Measurements from ENCODE around the gene AIFM3.

Gene AIFM3

DNA sequence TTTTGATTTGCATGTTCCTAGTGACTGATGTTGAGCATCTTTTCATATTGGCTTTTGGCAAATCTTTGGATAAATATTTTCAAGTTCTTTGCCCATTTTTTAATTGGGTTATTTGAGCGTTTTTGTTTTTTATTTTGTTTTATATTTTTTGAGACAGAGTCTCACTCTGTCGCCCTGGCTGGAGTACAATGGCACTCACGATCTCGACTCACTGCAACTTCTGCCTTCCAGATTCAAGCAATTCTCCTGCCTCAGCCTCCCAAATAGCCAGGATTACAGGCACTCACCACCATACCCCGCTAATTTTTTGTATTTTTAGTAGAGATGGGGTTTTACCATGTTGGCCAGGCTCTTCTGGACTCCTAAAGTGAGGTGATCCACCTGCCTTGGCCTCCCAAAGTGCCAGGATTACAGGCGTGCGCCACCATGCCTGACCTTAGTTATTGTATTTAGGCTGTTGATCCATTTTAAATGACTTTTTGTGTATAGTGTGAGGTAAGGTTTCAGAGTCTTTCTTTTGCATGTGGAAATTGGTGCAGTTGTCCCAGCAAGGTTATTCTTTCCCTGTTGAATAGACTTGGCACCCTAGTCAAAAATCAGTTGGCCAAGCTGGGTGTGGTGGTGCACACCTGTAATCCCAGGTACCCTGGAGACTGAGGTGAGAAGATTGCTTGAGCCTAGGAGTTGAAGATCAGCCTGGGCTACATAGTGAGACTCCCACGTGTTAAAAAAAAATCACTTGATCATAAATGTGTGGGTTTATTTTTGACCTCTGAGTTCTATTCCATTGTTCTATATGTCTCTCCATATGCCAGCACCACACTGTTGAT lies 23.7 kb upstream of the AIFM3 start:
- TF ChIP-seq, protein P1, sequence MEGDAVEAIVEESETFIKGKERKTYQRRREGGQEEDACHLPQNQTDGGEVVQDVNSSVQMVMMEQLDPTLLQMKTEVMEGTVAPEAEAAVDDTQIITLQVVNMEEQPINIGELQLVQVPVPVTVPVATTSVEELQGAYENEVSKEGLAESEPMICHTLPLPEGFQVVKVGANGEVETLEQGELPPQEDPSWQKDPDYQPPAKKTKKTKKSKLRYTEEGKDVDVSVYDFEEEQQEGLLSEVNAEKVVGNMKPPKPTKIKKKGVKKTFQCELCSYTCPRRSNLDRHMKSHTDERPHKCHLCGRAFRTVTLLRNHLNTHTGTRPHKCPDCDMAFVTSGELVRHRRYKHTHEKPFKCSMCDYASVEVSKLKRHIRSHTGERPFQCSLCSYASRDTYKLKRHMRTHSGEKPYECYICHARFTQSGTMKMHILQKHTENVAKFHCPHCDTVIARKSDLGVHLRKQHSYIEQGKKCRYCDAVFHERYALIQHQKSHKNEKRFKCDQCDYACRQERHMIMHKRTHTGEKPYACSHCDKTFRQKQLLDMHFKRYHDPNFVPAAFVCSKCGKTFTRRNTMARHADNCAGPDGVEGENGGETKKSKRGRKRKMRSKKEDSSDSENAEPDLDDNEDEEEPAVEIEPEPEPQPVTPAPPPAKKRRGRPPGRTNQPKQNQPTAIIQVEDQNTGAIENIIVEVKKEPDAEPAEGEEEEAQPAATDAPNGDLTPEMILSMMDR (conservative IDR thresholded peaks at IDR 0.05; ENCODE audit: control insufficient read depth, insufficient read depth, low read depth, low read length) = no peak
- H3K4me3 ChIP-seq (ENCODE audit: control insufficient read depth, low read depth, low read length) = no peak overlapping the region
- DNase-seq (ENCODE audit: low read depth) = no peak

DNA sequence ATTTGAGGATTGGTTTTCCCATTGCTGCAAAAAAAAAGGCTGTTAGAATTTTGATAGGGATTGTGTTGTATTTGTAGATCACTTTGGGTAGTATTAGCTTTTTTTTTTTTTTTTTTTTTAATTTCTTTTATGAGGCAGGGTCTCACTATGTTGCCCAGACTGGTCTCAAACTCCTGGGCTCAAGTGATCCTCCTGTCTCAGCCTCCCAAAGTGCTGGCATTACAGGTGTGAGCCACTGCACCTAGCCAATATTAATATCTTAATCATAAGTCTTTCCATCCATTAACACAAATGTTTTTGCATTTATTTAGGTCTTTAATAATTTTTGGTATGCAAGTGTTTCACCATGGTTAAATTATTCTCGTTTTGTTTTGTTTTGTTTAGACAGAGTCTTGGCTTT lies 23.0 kb upstream of the AIFM3 start:
- DNase-seq (ENCODE audit: low read depth) = no peak
- TF ChIP-seq, protein P1 (conservative IDR thresholded peaks at IDR 0.05; ENCODE audit: control insufficient read depth, insufficient read depth, low read depth, low read length) = no peak
- H3K4me3 ChIP-seq (ENCODE audit: control insufficient read depth, low read depth, low read length) = no peak overlapping the region

DNA sequence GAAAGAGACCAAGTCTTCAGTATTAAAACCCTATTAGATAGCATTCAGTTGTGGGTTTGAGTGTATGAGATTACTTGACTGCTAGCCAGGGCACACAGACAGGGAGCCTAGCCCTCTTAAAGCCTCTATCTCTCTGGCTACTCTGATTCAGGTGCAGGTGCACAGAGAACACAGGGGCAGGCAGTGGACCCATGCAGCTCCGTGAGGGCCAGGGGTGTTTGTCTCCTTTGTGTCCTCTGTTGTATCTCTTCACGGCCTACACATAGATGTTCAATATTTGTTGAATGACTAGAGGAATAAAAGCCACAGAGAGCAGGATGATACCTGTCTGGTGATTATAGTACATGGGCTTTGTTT lies 21.5 kb upstream of the AIFM3 start:
- TF ChIP-seq, protein P1 (conservative IDR thresholded peaks at IDR 0.05; ENCODE audit: control insufficient read depth, insufficient read depth, low read depth, low read length) = no peak
- no peak for DNase-seq (ENCODE audit: low read depth)
- no peak overlapping the region for H3K4me3 ChIP-seq (ENCODE audit: control insufficient read depth, low read depth, low read length)

DNA sequence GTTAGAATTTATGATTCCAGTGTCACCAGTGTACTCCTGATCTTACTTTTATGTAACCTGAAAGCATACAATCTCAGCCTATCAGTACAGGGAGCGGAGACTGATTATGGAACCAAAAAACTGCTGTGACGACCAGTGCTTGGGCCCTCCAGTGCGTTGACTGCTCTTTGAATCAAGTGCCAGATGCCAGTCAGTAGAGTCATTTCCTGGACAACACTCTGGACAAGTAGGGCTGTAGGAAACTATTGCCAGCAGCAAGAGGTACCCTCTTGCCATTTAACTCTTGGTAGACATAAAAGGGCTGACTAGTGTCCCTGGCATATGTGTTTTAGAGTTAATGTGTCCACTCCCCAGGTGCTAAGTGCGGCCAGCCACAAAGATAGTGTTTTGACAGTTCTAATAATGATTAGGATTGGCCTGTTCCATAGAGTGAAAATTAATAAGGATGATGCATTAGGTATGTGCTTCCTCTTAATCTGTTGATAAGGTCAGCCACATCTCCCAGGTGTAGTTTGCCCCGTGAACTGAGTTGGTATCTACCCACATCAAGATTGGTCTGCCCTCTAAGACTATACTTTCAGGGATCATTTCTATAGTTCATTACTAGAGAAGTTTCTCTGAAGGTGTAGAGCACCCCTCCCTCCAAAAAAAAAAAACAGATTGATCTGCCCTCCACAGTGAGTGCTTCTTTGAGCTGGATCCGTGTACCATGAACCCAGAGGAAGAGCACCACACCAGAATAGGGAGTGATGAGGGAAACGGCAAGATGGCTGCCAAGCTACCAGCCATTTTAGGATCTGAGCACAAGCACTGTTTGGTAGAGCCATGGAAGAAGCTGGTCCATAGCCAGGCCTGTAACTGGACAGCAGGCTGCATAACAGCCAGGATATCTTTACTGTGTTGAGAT lies 20.7 kb upstream of the AIFM3 start:
- H3K4me3 ChIP-seq (ENCODE audit: control insufficient read depth, low read depth, low read length) = no peak overlapping the region
- TF ChIP-seq, protein P1 (conservative IDR thresholded peaks at IDR 0.05; ENCODE audit: control insufficient read depth, insufficient read depth, low read depth, low read length) = no peak
- DNase-seq (ENCODE audit: low read depth) = no peak

DNA sequence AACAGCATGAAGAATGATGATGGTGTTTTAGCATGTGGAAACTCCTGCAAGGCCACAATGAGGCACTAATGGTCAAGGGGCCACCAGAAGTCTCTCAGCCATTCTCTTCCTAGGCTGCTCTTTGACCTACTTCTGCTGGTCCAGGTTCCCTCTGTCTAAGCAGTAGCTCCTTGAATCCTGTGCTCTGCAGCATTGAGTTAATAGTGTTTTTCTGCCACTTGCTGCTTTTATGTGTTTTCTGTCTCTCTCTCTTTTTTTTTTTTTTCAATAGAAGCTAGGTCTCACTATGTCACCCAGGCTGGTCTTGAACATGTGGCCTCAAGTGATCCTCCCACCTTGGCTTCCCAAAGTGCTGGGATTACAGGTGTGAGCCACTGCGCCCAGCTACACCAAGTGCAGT lies 20.1 kb upstream of the AIFM3 start:
- TF ChIP-seq, protein P1 (conservative IDR thresholded peaks at IDR 0.05; ENCODE audit: control insufficient read depth, insufficient read depth, low read depth, low read length) = no peak
- H3K4me3 ChIP-seq (ENCODE audit: control insufficient read depth, low read depth, low read length) = no peak overlapping the region
- DNase-seq (ENCODE audit: low read depth) = no peak

DNA sequence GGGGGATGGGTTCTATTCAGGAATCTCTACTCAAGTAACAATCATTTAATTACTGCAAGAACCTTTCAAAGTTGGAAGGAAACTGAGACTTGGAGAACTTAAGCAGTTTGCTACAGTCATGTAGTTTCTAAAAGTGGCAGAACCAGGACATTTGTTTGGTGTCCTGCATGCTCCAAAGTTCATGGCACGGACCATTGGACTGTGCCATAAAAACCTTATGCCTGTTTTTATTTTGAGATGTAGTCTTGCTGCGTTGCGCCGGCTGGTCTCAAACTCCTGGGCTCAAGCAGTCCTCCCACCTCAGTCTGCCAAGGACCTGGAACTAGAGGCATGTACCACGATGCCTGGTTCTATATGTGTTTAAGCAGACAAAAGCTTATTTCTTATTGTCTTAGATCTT lies 18.6 kb upstream of the AIFM3 start:
- no peak overlapping the region for H3K4me3 ChIP-seq (ENCODE audit: control insufficient read depth, low read depth, low read length)
- DNase-seq (ENCODE audit: low read depth) = no peak

More for the DNA sequence above, 18.6 kb upstream of the AIFM3 start:
- TF ChIP-seq, protein P1 (conservative IDR thresholded peaks at IDR 0.05; ENCODE audit: control insufficient read depth, insufficient read depth, low read depth, low read length) = no peak
